Measurements from ENCODE around the gene MAML3. TPM values are rescaled to one million over a fixed set of nuclear protein-coding genes. Genes with fewer than 3 reads are reported as not detected.
A peak's percentile ranks its signal among the peaks of the same experiment; 100 is the strongest.

Gene MAML3
- total RNA-seq, 2 experiments from 2014 or later: 4.0 to 4.1 TPM

- H3K27me3 Mint-ChIP-seq (ENCODE audit: low read depth): peaks cover 2% of the 10 kb centered on the region
- CTCF ChIA-PET: no interaction called here
- H3K9me3 Mint-ChIP-seq (ENCODE audit: insufficient read depth): no peaks in the 10 kb centered on the region
- no peak overlapping the region for H3K27ac Mint-ChIP-seq
- ATAC-seq (peak; percentile 44), DNase-seq (no peak)
- H3K36me3 Mint-ChIP-seq (ENCODE audit: low read depth): no peaks in the 10 kb centered on the region
- no peaks in the 10 kb centered on the region for H3K4me1 Mint-ChIP-seq (ENCODE audit: low read depth)
- POLR2A ChIA-PET: no interaction called here
- no peak overlapping the region for H3K4me3 Mint-ChIP-seq
These were observed 461.5 kb downstream of the MAML3 start for GRCh38 chr4:139692309-139693012.

- H3K4me1 Mint-ChIP-seq (ENCODE audit: low read depth): no peaks in the 10 kb centered on the region
- H3K27ac Mint-ChIP-seq: no peak overlapping the region
- POLR2A ChIA-PET: no interaction called here
These were observed 463.6 kb downstream of the MAML3 start for GRCh38 chr4:139690419-139690818.

GRCh38 chr4:139689093-139689722 is 464.8 kb downstream of the MAML3 start:
- Mint-ChIP-seq H3K27me3 (ENCODE audit: low read depth) (peaks cover 3% of the 10 kb centered on the region), H3K27ac (no peak overlapping the region), H3K4me3 (no peak overlapping the region), H3K4me1 (ENCODE audit: low read depth) (peaks cover 5% of the 10 kb centered on the region), H3K36me3 (ENCODE audit: low read depth) (peaks cover 8% of the 10 kb centered on the region), H3K9me3 (ENCODE audit: insufficient read depth) (no peaks in the 10 kb centered on the region)
- DNase-seq: no peak
- POLR2A ChIA-PET: no interaction called here
- no peak for ATAC-seq
- CTCF ChIA-PET: interaction anchor here (1.1 kb wide), 1 partner anchor 16 kb away, joined by 3 read pairs; no protein-coding TSS in a partner anchor

More at GRCh38 chr4:139690419-139690818, 463.6 kb downstream of the MAML3 start:
- Mint-ChIP-seq H3K36me3 (ENCODE audit: low read depth) (no peaks in the 10 kb centered on the region), H3K9me3 (ENCODE audit: insufficient read depth) (no peaks in the 10 kb centered on the region), H3K4me3 (no peak overlapping the region), H3K27me3 (ENCODE audit: low read depth) (peaks cover 3% of the 10 kb centered on the region)
- ATAC-seq: no peak
- DNase-seq: no peak
- CTCF ChIA-PET: interaction anchor here (1.1 to 1.5 kb wide), 2 partner anchors 33 to 38 kb away, joined by 3 to 6 read pairs; no protein-coding TSS in a partner anchor

GRCh38 chr4:139686988-139687387 is 467.0 kb downstream of the MAML3 start:
- CTCF ChIA-PET: no interaction called here
- Mint-ChIP-seq H3K36me3 (ENCODE audit: low read depth) (peaks cover 21% of the 10 kb centered on the region), H3K4me1 (ENCODE audit: low read depth) (peaks cover 16% of the 10 kb centered on the region)

GRCh38 chr4:139686130-139686529 is 467.9 kb downstream of the MAML3 start:
- H3K27ac Mint-ChIP-seq: no peak overlapping the region
- H3K9me3 Mint-ChIP-seq (ENCODE audit: insufficient read depth): no peaks in the 10 kb centered on the region
- ATAC-seq: no peak
- H3K4me1 Mint-ChIP-seq (ENCODE audit: low read depth): peaks cover 16% of the 10 kb centered on the region
- ChIA-PET CTCF (interaction anchor here (1.5 kb wide), 1 partner anchor 29 kb away, joined by 4 read pairs; no protein-coding TSS in a partner anchor), POLR2A (no interaction called here)
- H3K36me3 Mint-ChIP-seq (ENCODE audit: low read depth): peaks cover 22% of the 10 kb centered on the region
- H3K27me3 Mint-ChIP-seq (ENCODE audit: low read depth): peaks cover 3% of the 10 kb centered on the region
- no peak for DNase-seq
- H3K4me3 Mint-ChIP-seq: no peak overlapping the region

More at GRCh38 chr4:139686988-139687387, 467.0 kb downstream of the MAML3 start:
- no peak for DNase-seq
- H3K9me3 Mint-ChIP-seq (ENCODE audit: insufficient read depth): no peaks in the 10 kb centered on the region
- H3K27ac Mint-ChIP-seq: no peak overlapping the region
- POLR2A ChIA-PET: no interaction called here
- ATAC-seq: no peak
- peaks cover 3% of the 10 kb centered on the region for H3K27me3 Mint-ChIP-seq (ENCODE audit: low read depth)
- H3K4me3 Mint-ChIP-seq: no peak overlapping the region

- no peak overlapping the region for H3K27ac Mint-ChIP-seq
- CTCF ChIA-PET: interaction anchor here (0.8 to 1.5 kb wide), 3 partner anchors 15 to 33 kb away, joined by 3 to 4 read pairs (median 3); no protein-coding TSS in a partner anchor
These were observed 468.8 kb downstream of the MAML3 start for GRCh38 chr4:139685180-139685579.

GRCh38 chr4:139684351-139684750 is 469.6 kb downstream of the MAML3 start:
- Mint-ChIP-seq H3K4me1 (ENCODE audit: low read depth) (peaks cover 16% of the 10 kb centered on the region), H3K27me3 (ENCODE audit: low read depth) (peaks cover 3% of the 10 kb centered on the region), H3K36me3 (ENCODE audit: low read depth) (peaks cover 23% of the 10 kb centered on the region), H3K4me3 (no peak overlapping the region), H3K27ac (no peak overlapping the region), H3K9me3 (ENCODE audit: insufficient read depth) (no peaks in the 10 kb centered on the region)
- ATAC-seq: no peak
- ChIA-PET CTCF (interaction anchor here (1.2 to 1.5 kb wide), 2 partner anchors 27 to 32 kb away, joined by 3 to 4 read pairs; no protein-coding TSS in a partner anchor), POLR2A (interaction anchor here (1.3 kb wide), 1 partner anchor 9 kb away, joined by 4 read pairs; no protein-coding TSS in a partner anchor)
- DNase-seq: no peak

More at GRCh38 chr4:139685180-139685579, 468.8 kb downstream of the MAML3 start:
- peaks cover 3% of the 10 kb centered on the region for H3K27me3 Mint-ChIP-seq (ENCODE audit: low read depth)
- peaks cover 22% of the 10 kb centered on the region for H3K36me3 Mint-ChIP-seq (ENCODE audit: low read depth)
- ATAC-seq (no peak), DNase-seq (no peak)
- H3K4me1 Mint-ChIP-seq (ENCODE audit: low read depth): peaks cover 16% of the 10 kb centered on the region
- no peak overlapping the region for H3K4me3 Mint-ChIP-seq
- no peaks in the 10 kb centered on the region for H3K9me3 Mint-ChIP-seq (ENCODE audit: insufficient read depth)
- POLR2A ChIA-PET: interaction anchor here (1.3 kb wide), 1 partner anchor 10 kb away, joined by 4 read pairs; no protein-coding TSS in a partner anchor

GRCh38 chr4:139682741-139683151 is 471.2 kb downstream of the MAML3 start:
- ChIA-PET CTCF (interaction anchor here (1.9 kb wide), 1 partner anchor 26 kb away, joined by 7 read pairs; no protein-coding TSS in a partner anchor), POLR2A (no interaction called here)
- ATAC-seq (no peak), DNase-seq (no peak)
- H3K36me3 Mint-ChIP-seq (ENCODE audit: low read depth): peaks cover 30% of the 10 kb centered on the region
- H3K27me3 Mint-ChIP-seq (ENCODE audit: low read depth): peaks cover 3% of the 10 kb centered on the region
- no peaks in the 10 kb centered on the region for H3K9me3 Mint-ChIP-seq (ENCODE audit: insufficient read depth)
- peaks cover 16% of the 10 kb centered on the region for H3K4me1 Mint-ChIP-seq (ENCODE audit: low read depth)
- no peak overlapping the region for H3K4me3 Mint-ChIP-seq
- no peak overlapping the region for H3K27ac Mint-ChIP-seq

- no peak for ATAC-seq
- H3K27me3 Mint-ChIP-seq (ENCODE audit: low read depth): no peaks in the 10 kb centered on the region
- H3K4me3 Mint-ChIP-seq: no peak overlapping the region
- DNase-seq: no peak
- H3K4me1 Mint-ChIP-seq (ENCODE audit: low read depth): peaks cover 16% of the 10 kb centered on the region
- no peak overlapping the region for H3K27ac Mint-ChIP-seq
- CTCF ChIA-PET: interaction anchor here (0.6 to 1.9 kb wide), 2 partner anchors 18 to 25 kb away, joined by 3 to 7 read pairs; no protein-coding TSS in a partner anchor
- H3K9me3 Mint-ChIP-seq (ENCODE audit: insufficient read depth): no peaks in the 10 kb centered on the region
- POLR2A ChIA-PET: no interaction called here
- peaks cover 30% of the 10 kb centered on the region for H3K36me3 Mint-ChIP-seq (ENCODE audit: low read depth)
These were observed 471.7 kb downstream of the MAML3 start for GRCh38 chr4:139682309-139682708.

GRCh38 chr4:139676913-139677585 is 476.9 kb downstream of the MAML3 start:
- ChIA-PET CTCF (no interaction called here), POLR2A (no interaction called here)
- Mint-ChIP-seq H3K4me3 (no peak overlapping the region), H3K36me3 (ENCODE audit: low read depth) (peaks cover 12% of the 10 kb centered on the region), H3K4me1 (ENCODE audit: low read depth) (peaks cover 10% of the 10 kb centered on the region), H3K27ac (no peak overlapping the region), H3K9me3 (ENCODE audit: insufficient read depth) (no peaks in the 10 kb centered on the region), H3K27me3 (ENCODE audit: low read depth) (no peaks in the 10 kb centered on the region)
- DNase-seq (no peak), ATAC-seq (no peak)

- CTCF ChIA-PET: no interaction called here
- peaks cover 10% of the 10 kb centered on the region for H3K4me1 Mint-ChIP-seq (ENCODE audit: low read depth)
- H3K27me3 Mint-ChIP-seq (ENCODE audit: low read depth): no peaks in the 10 kb centered on the region
- DNase-seq (no peak), ATAC-seq (no peak)
- POLR2A ChIA-PET: no interaction called here
- peaks cover 11% of the 10 kb centered on the region for H3K36me3 Mint-ChIP-seq (ENCODE audit: low read depth)
- H3K9me3 Mint-ChIP-seq (ENCODE audit: insufficient read depth): no peaks in the 10 kb centered on the region
- H3K4me3 Mint-ChIP-seq: no peak overlapping the region
- no peak overlapping the region for H3K27ac Mint-ChIP-seq
These were observed 477.6 kb downstream of the MAML3 start for GRCh38 chr4:139676365-139676764.

All from activated CD8-positive, alpha-beta T cell treated with anti-CD3 and anti-CD28 coated beads, Interleukin-2, amount 10 ng/mL, durations not matched to agents 7 days and 5 days (primary cell).